ENCODE measurements around the gene RBMS3. TPM values are rescaled to one million over a fixed set of nuclear protein-coding genes. Genes with fewer than 3 reads are reported as not detected.

RBMS3 gene
- total and polyA plus RNA-seq, 2 of the 13 experiments (the other 11 are each of a cell fraction or from before 2014, with no cell fraction given) = not detected

DNA sequence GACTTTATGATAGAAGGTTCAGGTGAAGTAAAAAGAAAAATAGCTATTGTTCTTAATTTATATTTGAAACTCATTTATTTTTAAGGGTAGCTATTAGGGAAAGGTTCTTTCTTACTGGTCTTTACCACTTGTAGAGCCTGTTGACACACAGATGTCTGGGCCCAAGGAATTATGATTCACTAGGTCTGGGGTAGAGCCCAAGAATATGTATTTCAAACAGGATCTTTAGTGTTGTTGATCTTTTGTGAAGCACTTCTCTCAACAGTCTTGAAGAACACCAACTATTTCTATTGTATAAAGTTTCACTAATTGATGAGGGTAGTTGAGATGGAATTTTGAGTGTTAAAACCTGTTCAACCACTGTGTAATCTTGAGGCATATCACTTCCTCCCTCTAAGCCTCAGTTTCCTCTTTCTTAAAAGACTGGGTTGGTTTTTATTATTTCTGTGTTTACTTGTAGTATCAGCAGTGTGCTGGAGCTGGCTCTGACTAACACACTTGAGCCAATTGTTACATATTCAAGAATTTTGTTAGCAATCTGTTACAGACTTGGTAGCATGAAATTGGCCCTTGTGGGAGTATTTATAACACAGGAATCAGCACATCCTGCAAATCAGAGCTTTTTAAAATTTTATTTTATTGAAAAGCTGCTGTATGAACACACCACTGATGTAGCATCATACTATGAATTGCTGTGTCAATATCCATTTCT, 155.9 kb downstream of the RBMS3 start:
- H3K4me2 ChIP-seq (ENCODE audit: low read depth, low read length) = no peak overlapping the region
- TF ChIP-seq SP140L (CRISPR knock-in tag; IDR thresholded peaks at IDR 0.05; ENCODE audit: borderline replicate concordance) (no peak), PPARG (CRISPR knock-in tag; conservative IDR thresholded peaks at IDR 0.05) (no peak), GATA4 (IDR thresholded peaks at IDR 0.05; ENCODE audit: borderline replicate concordance, low read depth) (no peak), EP300 (IDR thresholded peaks at IDR 0.05; ENCODE audit: low read depth in 2 of 2, low read length in 2 of 2) (no peak), EP300 (CRISPR knock-in tag; IDR thresholded peaks at IDR 0.05; ENCODE audit: borderline replicate concordance) (no peak), SALL2 (CRISPR knock-in tag; IDR thresholded peaks at IDR 0.05) (no peak), KLF6 (CRISPR knock-in tag; IDR thresholded peaks at IDR 0.05) (no peak), ZFP36L2 (CRISPR knock-in tag; IDR thresholded peaks at IDR 0.05) (no peak), RFXANK (CRISPR knock-in tag; IDR thresholded peaks at IDR 0.05) (no peak), NCOA2 (CRISPR knock-in tag; IDR thresholded peaks at IDR 0.05) (no peak), ZNF33B (CRISPR knock-in tag; IDR thresholded peaks at IDR 0.05) (no peak), SMARCC2 (IDR thresholded peaks at IDR 0.05) (no peak), ZNF780A (CRISPR knock-in tag; IDR thresholded peaks at IDR 0.05) (no peak), ZMAT3 (CRISPR knock-in tag; conservative IDR thresholded peaks at IDR 0.05) (no peak), HHEX (CRISPR knock-in tag; IDR thresholded peaks at IDR 0.05) (no peak)
- TF ChIP-seq, protein P1, sequence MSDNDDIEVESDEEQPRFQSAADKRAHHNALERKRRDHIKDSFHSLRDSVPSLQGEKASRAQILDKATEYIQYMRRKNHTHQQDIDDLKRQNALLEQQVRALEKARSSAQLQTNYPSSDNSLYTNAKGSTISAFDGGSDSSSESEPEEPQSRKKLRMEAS (IDR thresholded peaks at IDR 0.05) = no peak
- TF ChIP-seq, protein P2, sequence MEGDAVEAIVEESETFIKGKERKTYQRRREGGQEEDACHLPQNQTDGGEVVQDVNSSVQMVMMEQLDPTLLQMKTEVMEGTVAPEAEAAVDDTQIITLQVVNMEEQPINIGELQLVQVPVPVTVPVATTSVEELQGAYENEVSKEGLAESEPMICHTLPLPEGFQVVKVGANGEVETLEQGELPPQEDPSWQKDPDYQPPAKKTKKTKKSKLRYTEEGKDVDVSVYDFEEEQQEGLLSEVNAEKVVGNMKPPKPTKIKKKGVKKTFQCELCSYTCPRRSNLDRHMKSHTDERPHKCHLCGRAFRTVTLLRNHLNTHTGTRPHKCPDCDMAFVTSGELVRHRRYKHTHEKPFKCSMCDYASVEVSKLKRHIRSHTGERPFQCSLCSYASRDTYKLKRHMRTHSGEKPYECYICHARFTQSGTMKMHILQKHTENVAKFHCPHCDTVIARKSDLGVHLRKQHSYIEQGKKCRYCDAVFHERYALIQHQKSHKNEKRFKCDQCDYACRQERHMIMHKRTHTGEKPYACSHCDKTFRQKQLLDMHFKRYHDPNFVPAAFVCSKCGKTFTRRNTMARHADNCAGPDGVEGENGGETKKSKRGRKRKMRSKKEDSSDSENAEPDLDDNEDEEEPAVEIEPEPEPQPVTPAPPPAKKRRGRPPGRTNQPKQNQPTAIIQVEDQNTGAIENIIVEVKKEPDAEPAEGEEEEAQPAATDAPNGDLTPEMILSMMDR (CRISPR knock-in tag; IDR thresholded peaks at IDR 0.05) = no peak
- TF ChIP-seq, protein P3, sequence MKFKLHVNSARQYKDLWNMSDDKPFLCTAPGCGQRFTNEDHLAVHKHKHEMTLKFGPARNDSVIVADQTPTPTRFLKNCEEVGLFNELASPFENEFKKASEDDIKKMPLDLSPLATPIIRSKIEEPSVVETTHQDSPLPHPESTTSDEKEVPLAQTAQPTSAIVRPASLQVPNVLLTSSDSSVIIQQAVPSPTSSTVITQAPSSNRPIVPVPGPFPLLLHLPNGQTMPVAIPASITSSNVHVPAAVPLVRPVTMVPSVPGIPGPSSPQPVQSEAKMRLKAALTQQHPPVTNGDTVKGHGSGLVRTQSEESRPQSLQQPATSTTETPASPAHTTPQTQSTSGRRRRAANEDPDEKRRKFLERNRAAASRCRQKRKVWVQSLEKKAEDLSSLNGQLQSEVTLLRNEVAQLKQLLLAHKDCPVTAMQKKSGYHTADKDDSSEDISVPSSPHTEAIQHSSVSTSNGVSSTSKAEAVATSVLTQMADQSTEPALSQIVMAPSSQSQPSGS (CRISPR knock-in tag; IDR thresholded peaks at IDR 0.05) = no peak
- TF ChIP-seq, protein P4, sequence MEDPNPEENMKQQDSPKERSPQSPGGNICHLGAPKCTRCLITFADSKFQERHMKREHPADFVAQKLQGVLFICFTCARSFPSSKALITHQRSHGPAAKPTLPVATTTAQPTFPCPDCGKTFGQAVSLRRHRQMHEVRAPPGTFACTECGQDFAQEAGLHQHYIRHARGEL (CRISPR knock-in tag; IDR thresholded peaks at IDR 0.05) = no peak
- in situ Hi-C loops (cut with HindIII; ENCODE audit: extremely low pct_ligation_motif_present, low pct_unique_long_range_greater_than_20kb) = no loop called here
- ATAC-seq = no peak
- H3K9me3 ChIP-seq (ENCODE audit: low read length) = no peaks in the 10 kb centered on the region
- no peak overlapping the region for H3K4me3 ChIP-seq (replicated peaks in 1 of 3; ENCODE audit: insufficient read depth in 1 of 3, low read depth in 2 of 3, low read length in 3 of 3)
- intact Hi-C loops (cut with micrococcal nuclease; ENCODE audit: unreplicated experiment) = no loop called here
- H3K27ac ChIP-seq (ENCODE audit: extremely low read length, insufficient read depth, low read length) = no peak overlapping the region
- CTCF ChIA-PET (ENCODE audit: low intra/inter-chr PET ratio, low total read pairs) = no interaction called here
- H3K27me3 ChIP-seq (ENCODE audit: control insufficient read depth in 1 of 2, insufficient read depth in 2 of 2, low read length in 2 of 2) = no peaks in the 10 kb centered on the region
- no peaks in the 10 kb centered on the region for H3K79me2 ChIP-seq (ENCODE audit: insufficient read depth, low read length)
- no peaks in the 10 kb centered on the region for H3K4me1 ChIP-seq (ENCODE audit: insufficient read depth, low read length)
- H2AFZ ChIP-seq (ENCODE audit: low read length) = no peak overlapping the region
- no peak overlapping the region for H3K9ac ChIP-seq (ENCODE audit: insufficient read depth, low read depth, low read length)
- POLR2A ChIA-PET = no interaction called here
- FAIRE-seq = no peak
- no peak for DNase-seq (ENCODE audit: low spot score)
- no peaks in the 10 kb centered on the region for H4K20me1 ChIP-seq (ENCODE audit: insufficient read depth, low read length)
- no peaks in the 10 kb centered on the region for H3K36me3 ChIP-seq (replicated peaks in 1 of 2; ENCODE audit: control insufficient read depth in 1 of 2, insufficient read depth in 2 of 2, low read length in 2 of 2)
- BruUV-seq (replicated peaks) = no TSS peak
